Upper lobe of right lung (tissue), 1 donor: Measurements from ENCODE around the gene SF3A2. TPM values are rescaled to one million over a fixed set of nuclear protein-coding genes. Genes with fewer than 3 reads are reported as not detected.

Experiments used
- ATAC-seq: fragments of 200-7000 bp; cut with Tn5 transposase; one replicate; pipeline ENCODE4 v1.9.1; 2020; ENCODE audit warnings: mild to moderate bottlenecking, moderate library complexity
- DNase-seq: peaks from one replicate; pipeline ENCODE4 v3.0.0-alpha.2; 2020
- H3K27ac ChIP-seq: fragments of 200-600 bp; one replicate; pipeline ENCODE4 v1.8.0; 2022
- H3K27me3 ChIP-seq: fragments of 200-600 bp; one replicate; pipeline ENCODE4 v1.8.0; 2022; ENCODE audit warnings: mild to moderate bottlenecking
- H3K36me3 ChIP-seq: fragments of 200-600 bp; one replicate; pipeline ENCODE4 v1.8.0; 2022
- H3K4me1 ChIP-seq: fragments of 200-600 bp; one replicate; pipeline ENCODE4 v1.8.0; 2022
- H3K4me3 ChIP-seq: fragments of 200-600 bp; one replicate; pipeline ENCODE4 v1.8.0; 2022; ENCODE audit warnings: mild to moderate bottlenecking
- H3K9me3 ChIP-seq: fragments of 200-600 bp; one replicate; pipeline ENCODE4 v1.8.0; 2022
- CTCF ChIP-seq: fragments of 200-600 bp; IDR thresholded peaks from one replicate; pipeline ENCODE4 v1.8.0; 2022; ENCODE audit warnings: antibody characterized with exemption
- intact Hi-C: fragments of 100-400 bp; cut with DNase I; formaldehyde crosslinking; loops from one replicate; pipeline ENCODE4 v1.11.0; 2022
- total RNA-seq: library from RNA; stranded (reverse); fragmentation: NEBNext Ultra II Directional; extraction: Animal tissue kit (Norgen Biotek cat#: 25700); gene quantifications from one replicate; pipeline ENCODE4 v1.2.1, GENCODE V29; 2021
- donor health status: DM: no; HTN: yes; CAD: no; lungs with severe emphysema.

SF3A2 gene
- total RNA-seq, 1 donor from 2014 or later: 67.1 TPM

DNA sequence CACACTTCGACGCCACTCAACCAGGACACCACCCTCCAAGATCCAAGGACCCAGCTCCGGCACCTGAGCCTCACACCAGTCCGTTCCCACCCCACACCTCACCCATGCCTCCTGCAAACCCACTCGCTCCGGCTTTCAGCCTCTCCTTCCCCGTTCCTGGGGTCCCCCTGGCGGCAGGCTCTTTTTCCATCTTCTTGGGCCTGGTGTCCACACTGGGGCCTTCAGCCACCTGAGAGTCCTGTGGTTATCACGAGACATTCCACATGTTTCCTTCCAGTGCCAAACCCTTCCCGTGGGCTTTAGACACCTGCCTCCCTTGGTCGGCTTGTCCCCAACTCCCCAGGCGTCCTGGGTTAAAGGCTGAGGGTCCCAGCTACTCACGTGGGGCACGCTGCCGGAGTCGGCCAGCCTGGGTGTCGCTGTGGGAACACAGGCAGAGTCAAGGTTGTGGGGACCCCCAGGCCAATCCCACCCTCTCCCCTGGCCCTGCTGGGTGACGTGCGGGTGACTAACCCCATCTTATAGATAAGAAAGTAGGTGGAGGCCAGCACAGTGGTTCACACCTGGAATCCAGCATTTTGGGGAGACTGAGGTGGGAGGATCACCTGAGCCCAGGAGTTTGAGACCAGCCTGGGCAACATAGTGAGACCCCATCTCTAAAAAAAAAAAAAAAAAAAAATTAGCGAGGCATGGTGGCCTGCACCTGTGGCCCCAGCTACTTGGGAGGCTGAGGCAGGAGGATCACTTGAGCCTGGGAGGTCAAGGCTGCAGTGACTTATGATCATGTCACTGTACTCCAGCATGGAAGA, 17.6 kb downstream of the SF3A2 start:
- Histone ChIP-seq H3K9me3 (no peaks in the 10 kb centered on the region), H3K27me3 (peaks cover 47% of the 10 kb centered on the region), H3K4me3 (no peak overlapping the region), H3K36me3 (no peaks in the 10 kb centered on the region), H3K27ac (no peak overlapping the region), H3K4me1 (peaks cover 30% of the 10 kb centered on the region)
- no peak for DNase-seq
- no peak for ATAC-seq
- intact Hi-C loops: no loop called here
- TF ChIP-seq CTCF: peak; percentile 19

GRCh38 chr19:2255112-2255845, 18.7 kb downstream of the SF3A2 start:
- Histone ChIP-seq H3K9me3 (no peaks in the 10 kb centered on the region), H3K4me3 (no peak overlapping the region), H3K27me3 (peaks cover 37% of the 10 kb centered on the region), H3K27ac (no peak overlapping the region), H3K36me3 (no peaks in the 10 kb centered on the region), H3K4me1 (peaks cover 30% of the 10 kb centered on the region)
- DNase-seq (no peak), ATAC-seq (no peak)
- intact Hi-C loops: no loop called here
- TF ChIP-seq CTCF: no peak

DNA sequence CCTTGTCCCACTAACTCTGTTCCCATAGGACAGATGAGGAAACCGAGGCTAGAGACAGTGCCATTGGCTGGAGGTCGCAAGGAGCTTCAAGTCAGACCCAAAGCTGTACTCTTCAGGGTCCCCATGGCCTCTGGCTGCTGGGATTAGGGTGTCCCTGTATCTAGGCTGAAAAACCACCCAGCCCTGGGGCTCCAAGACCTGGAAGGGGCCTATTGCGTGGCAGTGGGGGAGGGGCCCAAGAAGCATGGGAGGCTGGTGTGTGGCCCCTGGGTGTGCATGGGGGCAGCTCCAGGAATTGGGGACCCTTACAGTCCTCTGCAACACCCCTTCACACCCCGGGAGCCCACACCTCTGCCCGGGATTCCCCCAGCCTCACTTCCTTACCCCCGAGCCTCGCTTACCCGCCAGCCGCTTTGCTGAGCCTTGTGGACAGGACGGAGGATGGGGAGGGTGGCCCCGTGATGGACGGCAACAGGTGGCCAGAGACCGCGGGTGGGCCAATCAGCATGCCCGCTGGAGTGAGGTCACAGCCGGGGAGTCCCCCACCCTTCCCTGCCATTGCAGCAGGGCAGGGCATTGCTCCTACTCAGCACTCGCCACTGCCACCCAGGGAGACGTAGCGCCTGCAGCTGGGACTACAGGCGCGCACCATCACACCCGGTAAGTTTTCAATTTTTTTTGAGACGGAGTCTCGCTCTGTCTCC, 19.5 kb downstream of the SF3A2 start, which contains the start of gene JSRP1:
JSRP1 (minus strand) TSS at position 436 of the 704 bp plus-strand sequence. CDS start 1,103 bp downstream, outside the sequence.
- DNase-seq (no peak), ATAC-seq (peak; percentile 8)
- intact Hi-C loops: no loop called here
- H3K36me3 ChIP-seq: no peaks in the 10 kb centered on the region
- H3K4me1 ChIP-seq: peaks cover 23% of the 10 kb centered on the region
- no peak within 1 kb of the TSS for H3K27ac ChIP-seq
- H3K9me3 ChIP-seq: no peaks in the 10 kb centered on the region
- peaks cover 28% of the 10 kb centered on the region for H3K27me3 ChIP-seq
- no peak for TF ChIP-seq CTCF
- no peak within 1 kb of the TSS for H3K4me3 ChIP-seq

DNA sequence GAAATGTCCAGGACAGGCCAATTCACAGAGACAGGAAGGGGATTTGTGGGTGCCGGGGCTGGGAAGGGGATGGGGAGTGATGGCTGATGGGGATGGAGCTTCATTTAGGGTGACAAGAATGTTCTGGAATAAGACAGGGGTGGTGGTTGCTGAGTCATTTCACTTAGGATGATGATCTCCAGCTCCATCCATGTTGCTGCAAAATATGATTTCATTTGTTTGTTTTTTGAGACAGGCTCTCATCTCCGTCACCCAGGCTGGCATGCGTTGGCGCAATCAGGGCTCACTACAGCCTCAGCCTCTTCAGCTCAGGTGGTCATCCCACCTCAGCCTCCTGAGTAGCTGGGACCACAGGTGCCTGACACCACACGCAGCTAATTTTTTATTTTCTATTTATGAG, 22.7 kb downstream of the SF3A2 start:
- Histone ChIP-seq H3K9me3 (no peaks in the 10 kb centered on the region), H3K4me3 (no peak overlapping the region), H3K27ac (no peak overlapping the region), H3K36me3 (no peaks in the 10 kb centered on the region), H3K4me1 (peaks cover 4% of the 10 kb centered on the region), H3K27me3 (no peaks in the 10 kb centered on the region)
- ATAC-seq: no peak
- intact Hi-C loops: no loop called here
- no peak for DNase-seq
- no peak for TF ChIP-seq CTCF

DNA sequence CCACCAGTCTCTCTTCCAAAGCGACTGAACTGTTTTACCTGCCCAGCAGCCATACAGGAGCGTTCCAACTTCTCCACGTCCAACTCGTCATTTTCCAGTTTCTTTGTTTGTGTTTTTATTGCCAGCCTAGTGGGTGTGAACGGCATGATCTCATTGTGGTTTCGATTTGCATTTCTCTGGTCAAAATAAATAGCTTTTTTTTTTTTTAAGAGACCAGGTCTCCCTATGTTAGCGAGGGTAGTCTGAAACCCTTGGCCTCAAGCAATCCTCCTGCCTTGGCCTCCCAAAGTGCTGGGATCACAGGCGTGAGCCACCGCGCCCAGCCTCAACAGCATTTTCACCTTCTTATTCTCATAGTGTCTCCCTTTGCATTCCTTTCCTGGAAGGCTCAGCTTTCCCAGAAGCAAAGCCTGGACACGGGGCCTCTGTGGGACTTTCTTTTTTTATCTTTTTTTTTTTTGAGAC, 23.7 kb downstream of the SF3A2 start:
- Histone ChIP-seq H3K4me1 (peaks cover 8% of the 10 kb centered on the region), H3K27me3 (no peaks in the 10 kb centered on the region), H3K9me3 (no peaks in the 10 kb centered on the region), H3K36me3 (no peaks in the 10 kb centered on the region), H3K27ac (no peak overlapping the region), H3K4me3 (no peak overlapping the region)
- DNase-seq (no peak), ATAC-seq (no peak)
- intact Hi-C loops: no loop called here
- no peak for TF ChIP-seq CTCF
